Fibroblast of skin of scalp (primary cell): ENCODE data around the gene RSU1.

Experiments
- DNase-seq: peaks from one replicate; pipeline ENCODE4 v3.0.0-alpha.2; 2013

The RSU1 gene

GRCh38 chr10:16597656-16598055, 219.6 kb downstream of the RSU1 start:
- no peak for DNase-seq

- no peak for DNase-seq
Observed at GRCh38 chr10:16592378-16592777, 224.8 kb downstream of the RSU1 start.

GRCh38 chr10:16586358-16587138, 230.7 kb downstream of the RSU1 start:
- no peak for DNase-seq

- no peak for DNase-seq
Observed at GRCh38 chr10:16585103-16585502, 232.1 kb downstream of the RSU1 start.

- DNase-seq = no peak
Observed at GRCh38 chr10:16583382-16583781, 233.8 kb downstream of the RSU1 start.

- DNase-seq = no peak
Observed at GRCh38 chr10:16581202-16581601, 236.0 kb downstream of the RSU1 start.

- no peak for DNase-seq
Observed at GRCh38 chr10:16570731-16571130, 246.5 kb downstream of the RSU1 start.

GRCh38 chr10:16566202-16566805, 250.9 kb downstream of the RSU1 start:
- DNase-seq = no peak

DNA sequence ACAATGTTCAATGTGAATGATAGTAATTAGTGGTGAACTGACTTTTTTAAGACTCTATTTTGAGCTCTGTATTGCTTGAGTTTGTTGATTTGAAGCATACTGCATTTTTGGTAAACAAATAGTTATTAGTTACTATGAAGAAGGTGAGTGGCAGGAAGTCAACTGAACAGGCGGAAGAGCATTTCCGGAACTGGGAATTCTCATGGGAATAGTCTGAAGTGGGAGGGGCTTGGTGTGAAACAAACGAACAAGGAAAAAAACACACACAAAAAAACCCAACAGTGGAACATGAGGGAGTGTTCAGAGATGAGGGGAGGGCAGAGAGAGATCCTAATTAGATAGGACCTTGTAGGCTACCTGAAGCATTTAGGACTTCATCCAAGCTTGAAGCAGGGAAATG, 251.6 kb downstream of the RSU1 start:
- no peak for DNase-seq

DNA sequence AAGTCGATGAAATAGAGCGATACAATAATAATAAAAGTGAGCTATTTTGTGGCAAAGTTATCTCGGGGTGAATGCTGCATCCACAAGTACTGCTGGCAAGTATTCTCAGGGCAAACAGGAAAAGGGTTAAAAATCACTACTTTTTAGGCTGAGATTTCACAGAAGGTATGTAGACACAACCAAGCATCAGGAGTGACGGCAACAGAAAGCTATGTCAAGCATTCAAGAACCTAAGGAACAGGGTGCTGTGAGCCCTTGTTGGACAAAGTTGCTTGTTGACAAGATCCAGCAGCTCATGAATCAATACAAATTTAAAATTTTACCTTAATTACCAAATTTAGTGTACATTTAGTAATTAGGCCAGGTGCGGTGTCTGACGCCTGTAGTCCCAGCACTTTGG, 254.3 kb downstream of the RSU1 start:
- no peak for DNase-seq

DNA sequence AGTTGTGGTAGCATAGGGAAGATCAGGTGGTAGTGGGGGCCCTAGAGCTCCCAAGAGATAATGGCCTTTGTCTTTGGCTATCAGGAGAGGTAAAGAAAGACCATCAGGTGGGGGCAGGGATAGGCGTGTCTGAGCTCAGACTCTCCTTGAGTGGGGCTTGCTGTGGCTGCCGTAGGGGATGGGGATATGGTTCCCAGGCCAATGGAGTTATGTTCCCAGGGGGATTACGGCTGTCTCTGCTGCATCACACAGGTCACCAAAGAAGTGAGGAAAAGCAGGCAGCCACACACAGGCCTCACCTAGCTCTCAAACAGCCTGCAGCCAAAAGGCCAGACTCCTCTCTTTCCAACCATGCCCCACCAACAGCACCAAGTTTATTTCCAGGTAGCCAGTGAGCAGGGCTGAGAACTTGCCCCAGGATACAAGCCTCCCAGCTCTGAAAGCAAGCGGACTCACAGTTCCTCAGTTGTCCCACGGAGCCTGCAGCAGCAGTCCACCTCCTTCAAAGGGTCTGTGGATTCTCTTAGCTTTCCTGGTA, 257.9 kb downstream of the RSU1 start:
- no peak for DNase-seq

GRCh38 chr10:16547973-16548372, 269.3 kb downstream of the RSU1 start:
- no peak for DNase-seq

GRCh38 chr10:16545116-16545736, 272.0 kb downstream of the RSU1 start:
- peak; percentile 32 for DNase-seq

DNA sequence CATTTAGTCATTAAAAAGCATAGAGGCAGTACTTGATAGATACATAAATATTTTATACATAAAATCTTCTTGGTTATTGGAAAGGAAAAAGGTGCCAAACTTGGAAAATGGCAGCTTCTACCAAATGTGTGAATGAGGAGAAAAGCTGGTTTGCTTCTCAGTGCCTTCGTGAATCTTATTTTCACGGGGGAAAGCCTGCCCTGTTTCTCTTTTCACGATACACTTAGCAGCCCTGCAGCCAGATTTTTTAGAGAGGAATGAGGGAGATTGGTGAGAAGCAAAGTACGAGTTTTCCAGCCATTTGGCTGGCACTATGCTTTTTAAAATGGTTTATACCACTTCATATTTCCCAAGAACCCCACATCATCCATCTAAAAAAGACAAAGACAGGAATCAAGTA, 272.6 kb downstream of the RSU1 start:
- no peak for DNase-seq

DNA sequence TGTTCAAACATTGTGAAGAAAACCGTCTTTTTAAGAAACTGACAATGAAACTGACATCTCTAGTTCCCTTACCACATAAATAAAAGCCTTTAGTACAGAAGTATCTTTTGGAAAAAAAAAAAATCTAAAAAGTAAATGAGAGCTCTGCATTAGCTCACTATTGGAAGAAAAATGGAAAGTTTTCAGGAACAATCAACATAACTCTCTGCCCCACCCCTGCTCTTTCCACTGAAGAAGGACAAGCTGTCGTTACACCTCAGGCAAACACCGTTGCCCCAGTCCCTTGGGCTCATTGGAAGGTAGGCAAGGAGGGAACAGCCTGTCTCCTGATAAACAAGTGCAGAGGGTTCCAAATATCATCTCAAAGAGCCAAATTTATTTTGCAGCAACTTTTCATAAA, 273.1 kb downstream of the RSU1 start:
- DNase-seq = no peak
